Uterus (tissue), 2 donors: ENCODE data around the gene RASGRP1.

Source experiments
- POLR2A ChIP-seq, 2 donors: fragments of 450-650 bp; IDR thresholded peaks; one replicate each; pipeline ENCODE4 v1.6.1; 2016; ENCODE audit warnings: antibody characterized with exemption in 2 of 2, mild to moderate bottlenecking in 1 of 2, moderate library complexity in 1 of 2
- TF ChIP-seq, protein P1 (sequence below), 4 experiments: fragments of 200-600 bp in 2 of 4; fragments of 450-650 bp in 2 of 4; sonication (generic) in 2 of 4; IDR thresholded peaks; one replicate each; pipeline ENCODE4 v1.5.1; 2016 to 2019; ENCODE audit warnings: antibody characterized with exemption in 4 of 4, mild to moderate bottlenecking in 2 of 4, moderate library complexity in 1 of 4

DNA sequence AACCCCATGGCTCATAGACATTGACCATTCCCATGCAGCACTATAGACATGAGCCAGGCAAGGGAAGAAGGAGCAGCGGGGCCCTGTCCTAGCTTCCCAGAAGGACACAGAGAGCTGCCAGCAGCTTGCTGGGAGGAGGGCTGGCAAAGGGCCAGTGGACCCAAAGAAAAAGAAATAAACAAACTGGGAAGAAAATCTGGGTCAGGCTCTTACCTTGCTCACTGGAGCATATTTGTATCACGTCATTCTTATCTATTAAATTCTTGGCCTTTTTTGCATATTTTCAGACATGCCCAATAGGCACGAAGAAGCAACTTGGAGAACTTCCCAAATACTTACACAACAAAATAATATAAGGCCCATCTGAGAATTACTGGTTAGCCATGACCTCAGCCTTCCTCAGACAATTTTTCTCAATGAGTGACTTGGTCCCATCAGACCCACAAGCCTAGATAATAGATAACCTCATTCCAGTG, 28.4 kb downstream of the RASGRP1 start:
- TF ChIP-seq, protein P1, sequence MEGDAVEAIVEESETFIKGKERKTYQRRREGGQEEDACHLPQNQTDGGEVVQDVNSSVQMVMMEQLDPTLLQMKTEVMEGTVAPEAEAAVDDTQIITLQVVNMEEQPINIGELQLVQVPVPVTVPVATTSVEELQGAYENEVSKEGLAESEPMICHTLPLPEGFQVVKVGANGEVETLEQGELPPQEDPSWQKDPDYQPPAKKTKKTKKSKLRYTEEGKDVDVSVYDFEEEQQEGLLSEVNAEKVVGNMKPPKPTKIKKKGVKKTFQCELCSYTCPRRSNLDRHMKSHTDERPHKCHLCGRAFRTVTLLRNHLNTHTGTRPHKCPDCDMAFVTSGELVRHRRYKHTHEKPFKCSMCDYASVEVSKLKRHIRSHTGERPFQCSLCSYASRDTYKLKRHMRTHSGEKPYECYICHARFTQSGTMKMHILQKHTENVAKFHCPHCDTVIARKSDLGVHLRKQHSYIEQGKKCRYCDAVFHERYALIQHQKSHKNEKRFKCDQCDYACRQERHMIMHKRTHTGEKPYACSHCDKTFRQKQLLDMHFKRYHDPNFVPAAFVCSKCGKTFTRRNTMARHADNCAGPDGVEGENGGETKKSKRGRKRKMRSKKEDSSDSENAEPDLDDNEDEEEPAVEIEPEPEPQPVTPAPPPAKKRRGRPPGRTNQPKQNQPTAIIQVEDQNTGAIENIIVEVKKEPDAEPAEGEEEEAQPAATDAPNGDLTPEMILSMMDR (IDR thresholded peaks at IDR 0.05): no peak
- TF ChIP-seq POLR2A (IDR thresholded peaks at IDR 0.05): no peak
